Mucosa of rectum (tissue), 2 donors: ENCODE measurements around the gene KCNJ3.
A peak's percentile ranks its signal among the peaks of the same experiment; 100 is the strongest.

Source experiments
- H3K27ac ChIP-seq, 2 donors: one replicate each; pipeline ENCODE4 v1.7.0; 2013; ENCODE audit warnings: inconsistent platforms in 2 of 2, low read depth in 2 of 2, low read length in 2 of 2
- H3K27me3 ChIP-seq, 2 donors: one replicate each; pipeline ENCODE4 v1.7.0; 2013; ENCODE audit warnings: low read length in 2 of 2; ENCODE audit not compliant: control insufficient read depth in 2 of 2, insufficient read depth in 2 of 2
- H3K36me3 ChIP-seq, 2 donors: one replicate each; pipeline ENCODE4 v1.7.0; 2013; ENCODE audit warnings: low read length in 2 of 2; ENCODE audit not compliant: control insufficient read depth in 2 of 2, insufficient read depth in 2 of 2
- H3K4me1 ChIP-seq, 2 donors: one replicate each; pipeline ENCODE4 v1.7.0; 2013; ENCODE audit warnings: low read length in 2 of 2, mild to moderate bottlenecking in 1 of 2; ENCODE audit not compliant: control insufficient read depth in 2 of 2, insufficient read depth in 2 of 2
- H3K4me3 ChIP-seq, 2 donors: one replicate each; pipeline ENCODE4 v1.7.0; 2013; ENCODE audit warnings: low read length in 2 of 2
- H3K9ac ChIP-seq, 2 donors: one replicate each; pipeline ENCODE4 v1.7.0; 2013; ENCODE audit warnings: low read length in 2 of 2, low read depth in 1 of 2, mild to moderate bottlenecking in 1 of 2
- H3K9me3 ChIP-seq, 2 donors: one replicate each; pipeline ENCODE4 v1.7.0; 2013; ENCODE audit warnings: low read length in 2 of 2; ENCODE audit not compliant: control insufficient read depth in 2 of 2
- donor health status: healthy.
- donor health status: Normal muscosa, but diverticular disease.

KCNJ3 gene

GRCh38 chr2:154698296-154698720 lies at the start of gene KCNJ3:
Gene KCNJ3 (plus strand): TSS chr2:154698695. CDS start chr2:154698776, 81 bp downstream.
- peak within 1 kb of the TSS in 1 of 2 donors; percentile 17 for H3K27ac ChIP-seq
- H3K36me3 ChIP-seq: no peaks in the 10 kb centered on the region
- H3K9ac ChIP-seq: peak within 1 kb of the TSS in 1 of 2 donors; percentile 14
- H3K9me3 ChIP-seq: no peaks in the 10 kb centered on the region
- peaks cover 8 to 17% of the 10 kb centered on the region in 2 donors for H3K4me1 ChIP-seq
- H3K4me3 ChIP-seq: peak within 1 kb of the TSS; percentile 63 to 70
- H3K27me3 ChIP-seq: peaks cover 11 to 15% of the 10 kb centered on the region in 2 donors

GRCh38 chr2:154655499-154655898 lies 43.0 kb upstream of the KCNJ3 start:
- Histone ChIP-seq H3K27ac (no peak overlapping the region), H3K36me3 (no peaks in the 10 kb centered on the region), H3K27me3 (no peaks in the 10 kb centered on the region), H3K9me3 (no peaks in the 10 kb centered on the region), H3K9ac (no peak overlapping the region), H3K4me3 (no peak overlapping the region), H3K4me1 (no peaks in the 10 kb centered on the region)

- Histone ChIP-seq H3K4me3 (no peak overlapping the region), H3K27ac (no peak overlapping the region), H3K9ac (no peak overlapping the region), H3K27me3 (no peaks in the 10 kb centered on the region), H3K36me3 (no peaks in the 10 kb centered on the region), H3K4me1 (no peaks in the 10 kb centered on the region), H3K9me3 (no peaks in the 10 kb centered on the region)
Measured at GRCh38 chr2:154658854-154659253, 39.6 kb upstream of the KCNJ3 start.

GRCh38 chr2:154664248-154664647 lies 34.2 kb upstream of the KCNJ3 start:
- Histone ChIP-seq H3K27ac (no peak overlapping the region), H3K4me3 (no peak overlapping the region)

GRCh38 chr2:154670083-154670482 lies 28.4 kb upstream of the KCNJ3 start:
- no peak overlapping the region for H3K4me3 ChIP-seq
- H3K9ac ChIP-seq: no peak overlapping the region
- no peaks in the 10 kb centered on the region for H3K36me3 ChIP-seq
- H3K4me1 ChIP-seq: no peaks in the 10 kb centered on the region
- no peaks in the 10 kb centered on the region for H3K9me3 ChIP-seq
- H3K27ac ChIP-seq: no peak overlapping the region
- H3K27me3 ChIP-seq: no peaks in the 10 kb centered on the region

More at GRCh38 chr2:154664248-154664647, 34.2 kb upstream of the KCNJ3 start:
- Histone ChIP-seq H3K4me1 (no peaks in the 10 kb centered on the region), H3K27me3 (no peaks in the 10 kb centered on the region), H3K9ac (no peak overlapping the region), H3K9me3 (no peaks in the 10 kb centered on the region), H3K36me3 (no peaks in the 10 kb centered on the region)

GRCh38 chr2:154673694-154674093 lies 24.8 kb upstream of the KCNJ3 start:
- H3K9me3 ChIP-seq: no peaks in the 10 kb centered on the region
- no peaks in the 10 kb centered on the region for H3K27me3 ChIP-seq
- no peak overlapping the region for H3K4me3 ChIP-seq
- H3K36me3 ChIP-seq: no peaks in the 10 kb centered on the region
- no peaks in the 10 kb centered on the region for H3K4me1 ChIP-seq
- H3K9ac ChIP-seq: no peak overlapping the region
- H3K27ac ChIP-seq: no peak overlapping the region

- H3K4me1 ChIP-seq: no peaks in the 10 kb centered on the region
Measured at GRCh38 chr2:154677401-154677800, 21.1 kb upstream of the KCNJ3 start.

GRCh38 chr2:154681741-154682140 lies 16.8 kb upstream of the KCNJ3 start:
- H3K27ac ChIP-seq: no peak overlapping the region
- H3K4me3 ChIP-seq: no peak overlapping the region
- H3K36me3 ChIP-seq: no peaks in the 10 kb centered on the region
- H3K9ac ChIP-seq: no peak overlapping the region
- no peaks in the 10 kb centered on the region for H3K4me1 ChIP-seq
- no peaks in the 10 kb centered on the region for H3K27me3 ChIP-seq
- no peaks in the 10 kb centered on the region for H3K9me3 ChIP-seq

More at GRCh38 chr2:154677401-154677800, 21.1 kb upstream of the KCNJ3 start:
- no peak overlapping the region for H3K9ac ChIP-seq
- H3K9me3 ChIP-seq: no peaks in the 10 kb centered on the region
- no peaks in the 10 kb centered on the region for H3K36me3 ChIP-seq
- H3K4me3 ChIP-seq: no peak overlapping the region
- no peaks in the 10 kb centered on the region for H3K27me3 ChIP-seq
- H3K27ac ChIP-seq: no peak overlapping the region

GRCh38 chr2:154686162-154686561 lies 12.3 kb upstream of the KCNJ3 start:
- Histone ChIP-seq H3K4me1 (no peaks in the 10 kb centered on the region), H3K27me3 (no peaks in the 10 kb centered on the region), H3K9ac (no peak overlapping the region), H3K27ac (no peak overlapping the region), H3K9me3 (no peaks in the 10 kb centered on the region), H3K4me3 (no peak overlapping the region), H3K36me3 (no peaks in the 10 kb centered on the region)

- Histone ChIP-seq H3K27ac (no peak overlapping the region), H3K36me3 (no peaks in the 10 kb centered on the region), H3K27me3 (no peaks in the 10 kb centered on the region), H3K4me3 (no peak overlapping the region), H3K9me3 (no peaks in the 10 kb centered on the region), H3K4me1 (no peaks in the 10 kb centered on the region), H3K9ac (no peak overlapping the region)
Measured at GRCh38 chr2:154688373-154688772, 10.1 kb upstream of the KCNJ3 start.

GRCh38 chr2:154689158-154689557 lies 9.3 kb upstream of the KCNJ3 start:
- no peaks in the 10 kb centered on the region for H3K36me3 ChIP-seq
- no peaks in the 10 kb centered on the region for H3K9me3 ChIP-seq
- H3K9ac ChIP-seq: no peak overlapping the region
- H3K27me3 ChIP-seq: no peaks in the 10 kb centered on the region
- H3K27ac ChIP-seq: no peak overlapping the region
- H3K4me3 ChIP-seq: no peak overlapping the region
- no peaks in the 10 kb centered on the region for H3K4me1 ChIP-seq
